Skin of body (tissue), 2 donors: ENCODE measurements around the gene C17orf107. TPM values are rescaled to one million over a fixed set of nuclear protein-coding genes. Genes with fewer than 3 reads are reported as not detected.

Source experiments
- DNase-seq: peaks from one replicate; lab custom pipeline; 2025; lab: John Stamatoyannopoulos, UW
- total RNA-seq: library from RNA; depleted of rRNA; stranded (reverse); fragments of >200 nt; gene quantifications from one replicate; pipeline ENCODE4 v1.2.3, GENCODE V29; 2014

C17orf107 gene
- total RNA-seq, 1 donor from 2014 or later = 6.0 TPM

GRCh38 chr17:4948166-4948930, 49.0 kb downstream of the C17orf107 start, which contains the start of gene PFN1:
Gene PFN1, minus strand, starts transcription at chr17:4948530. Its CDS starts 136 bp downstream, at chr17:4948394.
- DNase-seq = peak; percentile 95

GRCh38 chr17:4948931-4949320, 49.6 kb downstream of the C17orf107 start:
- peak; percentile 92 for DNase-seq

DNA sequence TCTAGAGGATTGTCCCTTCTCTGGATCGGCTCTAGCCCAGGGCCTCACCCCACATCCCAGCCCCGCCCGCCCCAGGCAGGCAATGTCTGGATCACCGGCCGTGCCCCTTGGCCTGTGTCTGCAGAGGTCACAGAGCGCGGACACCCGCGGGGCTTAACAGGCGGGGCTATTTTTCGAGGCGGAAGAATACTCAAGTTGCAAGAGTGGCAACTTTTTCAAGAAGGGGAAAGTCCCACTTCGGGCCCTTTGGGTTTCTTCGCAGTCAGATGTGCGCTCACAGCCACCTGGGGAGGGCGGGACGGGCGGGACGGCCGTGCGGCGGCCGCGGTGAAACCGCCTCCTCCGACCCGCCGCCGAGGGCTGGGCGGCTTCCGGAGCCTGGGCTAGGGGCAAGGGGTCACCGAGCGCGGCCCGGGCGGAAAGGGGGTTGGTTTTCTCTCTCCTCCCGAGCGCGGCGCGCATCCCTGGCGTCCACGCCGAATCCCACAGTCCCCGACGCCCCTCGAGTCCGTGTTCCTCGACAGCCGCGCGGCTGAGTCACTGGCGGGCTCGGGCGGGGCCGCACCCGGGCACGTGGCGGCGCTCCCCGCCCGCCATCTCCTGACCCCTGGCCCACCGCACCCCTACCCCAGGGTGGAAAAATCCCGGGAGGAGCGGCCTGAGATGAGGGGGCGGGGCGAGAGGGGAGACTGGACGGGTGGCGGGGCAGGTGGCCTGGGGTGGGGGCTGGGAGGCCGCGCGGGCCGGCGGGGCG, 50.2 kb downstream of the C17orf107 start:
- no peak for DNase-seq

- DNase-seq = no peak
Measured at GRCh38 chr17:4950075-4950745, 50.9 kb downstream of the C17orf107 start.

- DNase-seq = no peak
Measured at GRCh38 chr17:4950746-4951204, 51.4 kb downstream of the C17orf107 start, which contains the start of gene ENO3. Gene ENO3, plus strand, starts transcription at chr17:4951119. Its CDS starts 711 bp downstream, at chr17:4951830.

- DNase-seq = no peak
Measured at GRCh38 chr17:4951486-4951885, 52.1 kb downstream of the C17orf107 start.

Other genes starting within 250 kb of the C17orf107 start
- gene PELP1, start 195.4 kb upstream of the C17orf107 start, total RNA-seq = 20.4 TPM
- 13.0 TPM for gene ARRB2, start 188.9 kb upstream of the C17orf107 start, total RNA-seq
- gene MED11, start 168.1 kb upstream of the C17orf107 start, total RNA-seq = 8.7 TPM
- gene ZMYND15, start 159.7 kb upstream of the C17orf107 start, total RNA-seq = 0.89 TPM
- gene CXCL16, start 159.6 kb upstream of the C17orf107 start, total RNA-seq = 6.5 TPM
- not detected for gene TM4SF5, start 127.7 kb upstream of the C17orf107 start, total RNA-seq
- 1.6 TPM for gene VMO1, start 113.2 kb upstream of the C17orf107 start, total RNA-seq
- not detected for gene GLTPD2, start 110.6 kb upstream of the C17orf107 start, total RNA-seq
- 78.3 TPM for gene PSMB6, start 103.4 kb upstream of the C17orf107 start, total RNA-seq
- 24.5 TPM for gene PLD2, start 92.4 kb upstream of the C17orf107 start, total RNA-seq
- gene MINK1, start 66.2 kb upstream of the C17orf107 start, total RNA-seq = 40.9 TPM
- 0.69 TPM for gene CHRNE, start 3.6 kb downstream of the C17orf107 start, total RNA-seq
- gene GP1BA, start 32.7 kb downstream of the C17orf107 start, total RNA-seq = 0.10 TPM
- 34.2 TPM for gene SLC25A11, start 40.5 kb downstream of the C17orf107 start, total RNA-seq
- 20.6 TPM for gene RNF167, start 40.7 kb downstream of the C17orf107 start, total RNA-seq
- 160 TPM for gene PFN1, start 49.0 kb downstream of the C17orf107 start, total RNA-seq
- 378 TPM for gene ENO3, start 51.6 kb downstream of the C17orf107 start, total RNA-seq
- 40.7 TPM for gene SPAG7, start 68.3 kb downstream of the C17orf107 start, total RNA-seq
- gene CAMTA2, start 88.1 kb downstream of the C17orf107 start, total RNA-seq = 17.8 TPM
- gene INCA1, start 98.0 kb downstream of the C17orf107 start, total RNA-seq = 0.20 TPM
- gene KIF1C, start 98.4 kb downstream of the C17orf107 start, total RNA-seq = 29.1 TPM
- 0.59 TPM for gene SLC52A1, start 135.9 kb downstream of the C17orf107 start, total RNA-seq
- gene ZFP3, start 178.9 kb downstream of the C17orf107 start, total RNA-seq = 3.1 TPM
- 7.3 TPM for gene ZNF232, start 212.3 kb downstream of the C17orf107 start, total RNA-seq
- gene USP6, start 216.5 kb downstream of the C17orf107 start, total RNA-seq = 0.20 TPM